Measurements from ENCODE around the gene COL24A1.
"Not testable (repeated sequence)": the region's sequence is repeated elsewhere in the genome, so short reads cannot be mapped to it uniquely, and the experiment has no call there.

The COL24A1 gene

GRCh38 chr1:86084998-86085397, 71.6 kb downstream of the COL24A1 start:
- no peak for DNase-seq (ENCODE audit: low read depth in 2 of 2, low spot score in 1 of 2)

GRCh38 chr1:86082183-86082582, 74.4 kb downstream of the COL24A1 start:
- DNase-seq (ENCODE audit: low read depth in 2 of 2, low spot score in 1 of 2), result no peak

GRCh38 chr1:86072474-86072873, 84.1 kb downstream of the COL24A1 start:
- not testable (repeated sequence) for DNase-seq (ENCODE audit: low read depth in 2 of 2, low spot score in 1 of 2)

- DNase-seq (ENCODE audit: low read depth in 2 of 2, low spot score in 1 of 2), result not testable (repeated sequence)
Observed at GRCh38 chr1:86071870-86072269, 84.7 kb downstream of the COL24A1 start.

GRCh38 chr1:86069757-86070145, 86.8 kb downstream of the COL24A1 start:
- DNase-seq (ENCODE audit: low read depth in 2 of 2, low spot score in 1 of 2), result no peak

GRCh38 chr1:86068841-86069756, 87.5 kb downstream of the COL24A1 start:
- DNase-seq (ENCODE audit: low read depth in 2 of 2, low spot score in 1 of 2), result no peak

- no peak for DNase-seq (ENCODE audit: low read depth in 2 of 2, low spot score in 1 of 2)
Observed at GRCh38 chr1:86068271-86068721, 88.3 kb downstream of the COL24A1 start.

GRCh38 chr1:86067626-86068025, 88.9 kb downstream of the COL24A1 start:
- DNase-seq (ENCODE audit: low read depth in 2 of 2, low spot score in 1 of 2), result no peak

- no peak for DNase-seq (ENCODE audit: low read depth in 2 of 2, low spot score in 1 of 2)
Observed at GRCh38 chr1:86064899-86065298, 91.7 kb downstream of the COL24A1 start.

- DNase-seq (ENCODE audit: low read depth in 2 of 2, low spot score in 1 of 2), result no peak
Observed at GRCh38 chr1:86063721-86064120, 92.9 kb downstream of the COL24A1 start.

- DNase-seq (ENCODE audit: low read depth in 2 of 2, low spot score in 1 of 2), result no peak
Observed at GRCh38 chr1:86062453-86062852, 94.1 kb downstream of the COL24A1 start.

GRCh38 chr1:86061551-86061990, 95.0 kb downstream of the COL24A1 start:
- DNase-seq (ENCODE audit: low read depth in 2 of 2, low spot score in 1 of 2), result no peak

GRCh38 chr1:86054396-86054795, 102.2 kb downstream of the COL24A1 start:
- DNase-seq (ENCODE audit: low read depth in 2 of 2, low spot score in 1 of 2), result no peak

GRCh38 chr1:86052948-86053698, 103.4 kb downstream of the COL24A1 start:
- no peak for DNase-seq (ENCODE audit: low read depth in 2 of 2, low spot score in 1 of 2)

GRCh38 chr1:86035101-86035500, 121.5 kb downstream of the COL24A1 start:
- no peak for DNase-seq (ENCODE audit: low read depth in 2 of 2, low spot score in 1 of 2)

- no peak for DNase-seq (ENCODE audit: low read depth in 2 of 2, low spot score in 1 of 2)
Observed at GRCh38 chr1:86030180-86030579, 126.4 kb downstream of the COL24A1 start.

- DNase-seq (ENCODE audit: low read depth in 2 of 2, low spot score in 1 of 2), result no peak
Observed at GRCh38 chr1:86018283-86018923, 138.2 kb downstream of the COL24A1 start.

- no peak for DNase-seq (ENCODE audit: low read depth in 2 of 2, low spot score in 1 of 2)
Observed at GRCh38 chr1:86016076-86016759, 140.4 kb downstream of the COL24A1 start.

- DNase-seq (ENCODE audit: low read depth in 2 of 2, low spot score in 1 of 2), result no peak
Observed at GRCh38 chr1:86015375-86015774, 141.2 kb downstream of the COL24A1 start.

GRCh38 chr1:86000601-86001000, 156.0 kb downstream of the COL24A1 start:
- DNase-seq (ENCODE audit: low read depth in 2 of 2, low spot score in 1 of 2), result no peak
